ENCODE measurements around the gene MAML2. TPM values are rescaled to one million over a fixed set of nuclear protein-coding genes. Genes with fewer than 3 reads are reported as not detected.
A peak's percentile ranks its signal among the peaks of the same experiment; 100 is the strongest.

Gene MAML2
- total and polyA plus RNA-seq, 2 experiments from 2014 or later: 4.7 to 15.3 TPM

DNA sequence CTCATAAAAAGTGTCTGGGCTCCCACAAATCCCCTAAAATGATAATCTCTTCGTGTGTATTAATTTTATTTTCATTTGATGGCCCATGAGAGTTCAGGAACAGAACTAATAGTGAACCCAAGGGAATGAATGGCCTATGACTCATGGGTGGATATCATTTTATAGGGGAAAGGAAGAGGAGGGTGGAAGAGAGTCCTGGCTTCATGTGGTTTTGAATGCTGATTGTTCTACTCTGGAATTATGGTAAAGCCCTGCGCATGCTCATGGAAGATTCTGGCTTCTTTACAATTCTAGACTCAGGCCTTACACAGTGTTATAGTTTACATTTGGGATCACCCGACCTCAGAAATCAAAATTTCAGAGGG is 35.2 kb downstream of the MAML2 start:
- Histone ChIP-seq H3K9me3 (ENCODE audit: low read depth) (no peaks in the 10 kb centered on the region), H3K79me2 (peaks cover 63% of the 10 kb centered on the region), H3K27ac (peak overlapping the region; percentile 83), H3K4me3 (no peak overlapping the region), H2AFZ (no peak overlapping the region), H3K4me1 (ENCODE audit: insufficient read depth) (peaks cover 51% of the 10 kb centered on the region), H3K36me3 (replicated peaks; ENCODE audit: insufficient read depth, low read depth) (no peaks in the 10 kb centered on the region), H4K20me1 (ENCODE audit: insufficient read depth, poor library complexity, severe bottlenecking) (no peaks in the 10 kb centered on the region), H3K9me2 (replicated peaks; ENCODE audit: insufficient read depth) (no peaks in the 10 kb centered on the region), H3K4me2 (peak overlapping the region; percentile 74), H3K27me3 (no peaks in the 10 kb centered on the region)
- 52% methylated on average over 3 of the region's 3 CpGs for WGBS (ENCODE audit: low lambda C conversion rate, missing lambda C conversion rate)
- peak; percentile 39 for DNase-seq (ENCODE audit: low spot score)
- TF ChIP-seq, protein P1, sequence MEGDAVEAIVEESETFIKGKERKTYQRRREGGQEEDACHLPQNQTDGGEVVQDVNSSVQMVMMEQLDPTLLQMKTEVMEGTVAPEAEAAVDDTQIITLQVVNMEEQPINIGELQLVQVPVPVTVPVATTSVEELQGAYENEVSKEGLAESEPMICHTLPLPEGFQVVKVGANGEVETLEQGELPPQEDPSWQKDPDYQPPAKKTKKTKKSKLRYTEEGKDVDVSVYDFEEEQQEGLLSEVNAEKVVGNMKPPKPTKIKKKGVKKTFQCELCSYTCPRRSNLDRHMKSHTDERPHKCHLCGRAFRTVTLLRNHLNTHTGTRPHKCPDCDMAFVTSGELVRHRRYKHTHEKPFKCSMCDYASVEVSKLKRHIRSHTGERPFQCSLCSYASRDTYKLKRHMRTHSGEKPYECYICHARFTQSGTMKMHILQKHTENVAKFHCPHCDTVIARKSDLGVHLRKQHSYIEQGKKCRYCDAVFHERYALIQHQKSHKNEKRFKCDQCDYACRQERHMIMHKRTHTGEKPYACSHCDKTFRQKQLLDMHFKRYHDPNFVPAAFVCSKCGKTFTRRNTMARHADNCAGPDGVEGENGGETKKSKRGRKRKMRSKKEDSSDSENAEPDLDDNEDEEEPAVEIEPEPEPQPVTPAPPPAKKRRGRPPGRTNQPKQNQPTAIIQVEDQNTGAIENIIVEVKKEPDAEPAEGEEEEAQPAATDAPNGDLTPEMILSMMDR (IDR thresholded peaks at IDR 0.05; ENCODE audit: poor library complexity): no peak
- TF ChIP-seq EZH2phosphoT487 (IDR thresholded peaks at IDR 0.05; ENCODE audit: low read depth, severe bottlenecking, unreplicated experiment): no peak
- no peak for TF ChIP-seq EZH2 (IDR thresholded peaks at IDR 0.05; ENCODE audit: borderline replicate concordance)

DNA sequence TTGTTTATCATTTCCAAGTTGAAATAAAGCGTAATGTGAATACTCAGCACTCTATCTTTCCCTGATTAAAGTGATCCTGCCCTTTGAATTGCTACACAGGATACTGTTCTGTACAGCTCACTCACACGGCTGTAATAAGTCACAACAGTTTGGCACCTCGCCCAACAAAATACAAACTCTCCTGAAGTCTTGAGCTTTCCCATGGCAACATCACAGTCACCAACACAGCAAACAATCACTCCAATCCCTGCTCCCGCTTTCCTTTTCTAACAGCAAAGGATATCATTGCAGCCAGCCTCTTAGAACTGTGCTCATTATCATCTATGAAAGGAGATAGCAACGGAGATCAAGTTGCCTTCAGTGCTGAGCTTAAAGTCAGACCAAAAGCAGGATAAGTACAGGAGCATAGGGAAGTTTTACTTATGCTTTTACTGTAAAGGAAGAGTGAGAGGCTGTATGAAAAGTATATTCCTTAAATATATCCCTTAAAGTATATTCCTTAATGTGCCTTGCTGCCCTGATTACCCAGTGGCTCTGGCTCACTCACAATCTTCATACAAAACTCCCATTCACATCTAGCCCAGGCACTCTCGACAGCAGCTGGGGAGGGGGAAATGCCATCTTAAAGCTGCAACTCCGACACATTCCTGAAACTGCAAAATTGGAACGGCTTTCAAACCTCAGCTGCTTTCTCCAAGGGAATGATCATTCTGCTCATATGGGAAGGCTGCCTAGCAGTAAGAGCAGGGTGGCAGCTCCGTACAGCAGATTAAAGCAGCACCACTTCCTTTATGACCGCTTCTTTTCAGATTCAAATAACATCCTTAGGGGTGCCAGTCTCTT is 35.8 kb downstream of the MAML2 start:
- H3K4me2 ChIP-seq: peak overlapping the region; percentile 74
- H3K27ac ChIP-seq: peak overlapping the region; percentile 83
- H3K9me3 ChIP-seq (ENCODE audit: low read depth): no peaks in the 10 kb centered on the region
- H4K20me1 ChIP-seq (ENCODE audit: insufficient read depth, poor library complexity, severe bottlenecking): no peaks in the 10 kb centered on the region
- no peak overlapping the region for H3K4me3 ChIP-seq
- no peaks in the 10 kb centered on the region for H3K36me3 ChIP-seq (replicated peaks; ENCODE audit: insufficient read depth, low read depth)
- H3K4me1 ChIP-seq (ENCODE audit: insufficient read depth): peaks cover 54% of the 10 kb centered on the region
- no peaks in the 10 kb centered on the region for H3K9me2 ChIP-seq (replicated peaks; ENCODE audit: insufficient read depth)
- DNase-seq (ENCODE audit: low spot score): peak; percentile 94
- WGBS (ENCODE audit: low lambda C conversion rate, missing lambda C conversion rate): 16% methylated on average over 10 of the region's 10 CpGs
- H3K79me2 ChIP-seq: peaks cover 66% of the 10 kb centered on the region
- no peaks in the 10 kb centered on the region for H3K27me3 ChIP-seq
- no peak overlapping the region for H2AFZ ChIP-seq
- TF ChIP-seq EZH2 (IDR thresholded peaks at IDR 0.05; ENCODE audit: borderline replicate concordance): no peak
- TF ChIP-seq, protein P1 (IDR thresholded peaks at IDR 0.05; ENCODE audit: poor library complexity): no peak
- no peak for TF ChIP-seq EZH2phosphoT487 (IDR thresholded peaks at IDR 0.05; ENCODE audit: low read depth, severe bottlenecking, unreplicated experiment)

DNA sequence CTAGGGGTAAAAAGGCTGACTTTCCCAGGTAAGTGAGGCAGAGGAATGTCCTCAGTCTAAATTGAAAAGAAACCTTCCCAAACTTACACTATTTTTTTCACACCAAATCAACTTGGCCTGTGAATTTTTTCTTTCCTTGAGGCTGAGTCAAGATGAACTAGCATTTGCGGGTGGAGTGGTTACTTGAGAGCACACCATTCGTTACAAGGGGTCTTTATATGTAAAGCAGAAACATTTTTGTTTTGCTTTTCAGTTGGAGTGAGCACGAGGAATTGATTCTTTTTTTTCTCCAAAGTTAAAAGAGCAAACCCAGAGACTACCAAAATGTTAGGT is 36.4 kb downstream of the MAML2 start:
- Histone ChIP-seq H3K9me2 (replicated peaks; ENCODE audit: insufficient read depth) (no peaks in the 10 kb centered on the region), H3K4me2 (peak overlapping the region; percentile 74), H3K4me3 (no peak overlapping the region), H3K27me3 (no peaks in the 10 kb centered on the region), H3K27ac (peak overlapping the region; percentile 83), H3K9me3 (ENCODE audit: low read depth) (no peaks in the 10 kb centered on the region), H3K4me1 (ENCODE audit: insufficient read depth) (peaks cover 53% of the 10 kb centered on the region), H3K36me3 (replicated peaks; ENCODE audit: insufficient read depth, low read depth) (no peaks in the 10 kb centered on the region), H2AFZ (no peak overlapping the region), H4K20me1 (ENCODE audit: insufficient read depth, poor library complexity, severe bottlenecking) (no peaks in the 10 kb centered on the region), H3K79me2 (peaks cover 72% of the 10 kb centered on the region)
- 21% methylated on average over 3 of the region's 3 CpGs for WGBS (ENCODE audit: low lambda C conversion rate, missing lambda C conversion rate)
- no peak for DNase-seq (ENCODE audit: low spot score)
- TF ChIP-seq, protein P1 (IDR thresholded peaks at IDR 0.05; ENCODE audit: poor library complexity): no peak
- TF ChIP-seq EZH2 (IDR thresholded peaks at IDR 0.05; ENCODE audit: borderline replicate concordance): no peak
- TF ChIP-seq EZH2phosphoT487 (IDR thresholded peaks at IDR 0.05; ENCODE audit: low read depth, severe bottlenecking, unreplicated experiment): no peak

All from hepatocyte (in vitro differentiated cells).